Endothelial cell of umbilical vein (primary cell): ENCODE data around the gene GPR158. TPM values are rescaled to one million over a fixed set of nuclear protein-coding genes. Genes with fewer than 3 reads are reported as not detected.

Experiments used
- BruUV-seq: library from RNA; stranded (reverse); fragments of 400-500 nt; replicated peaks from 2 replicates; lab custom pipeline; 2021; lab: Mats Ljungman, UMichigan
- CTCF ChIA-PET: fragments of 300-600, 350-600 bp; sonication (Branson Sonifier 250); formaldehyde crosslinking; loops from one replicate; lab custom pipeline; 2021; ENCODE audit warnings: antibody characterized with exemption, inconsistent platforms; lab: Charles Lee
- POLR2A ChIA-PET: fragments of 300-600, 350-600 bp; sonication (Branson Sonifier 250); formaldehyde crosslinking; loops from one replicate; lab custom pipeline; 2021; ENCODE audit warnings: antibody characterized with exemption, inconsistent platforms; lab: Charles Lee
- DNase-seq: peaks from one replicate; pipeline ENCODE4 v3.0.0-alpha.2; 2011; ENCODE audit warnings: low read depth, low spot score
- FAIRE-seq: peaks from 2 replicates; lab custom pipeline; 2011; peaks lifted over from hg19 to GRCh38; lab: Jason Lieb, UNC
- H2AFZ ChIP-seq: 2 replicates; pipeline ENCODE4 v1.6.0; 2012; ENCODE audit warnings: low read depth, low read length, control low read depth, inconsistent platforms
- H3K27ac ChIP-seq: 2 replicates; pipeline ENCODE4 v1.5.1; 2011; ENCODE audit warnings: low read depth, mild to moderate bottlenecking, control low read depth, low read length, moderate library complexity; ENCODE audit not compliant: insufficient read depth
- H3K27me3 ChIP-seq, 2 experiments: 2 replicates each; pipeline versions ENCODE4 v1.6.0 to v1.6.1; 2011; ENCODE audit warnings: low read length in 2 of 2, mixed read lengths in 1 of 2; ENCODE audit not compliant: control insufficient read depth in 2 of 2, insufficient read depth in 2 of 2
- H3K36me3 ChIP-seq, 2 experiments: 2 replicates in 1 of 2; 3 replicates in 1 of 2; pipeline ENCODE4 v1.5.1; 2011; ENCODE audit warnings: low read length in 2 of 2, mild to moderate bottlenecking in 1 of 2, moderate library complexity in 1 of 2; ENCODE audit not compliant: control insufficient read depth in 2 of 2, insufficient read depth in 2 of 2; ENCODE audit errors: extremely low read depth in 1 of 2
- H3K4me1 ChIP-seq: 3 replicates; pipeline ENCODE4 v1.5.1; 2011; ENCODE audit warnings: mild to moderate bottlenecking, low read length; ENCODE audit not compliant: control insufficient read depth, insufficient read depth; ENCODE audit errors: extremely low read depth
- H3K4me2 ChIP-seq: 2 replicates; pipeline ENCODE4 v1.6.1; 2011; ENCODE audit warnings: low read length, control low read depth, mixed read lengths; ENCODE audit not compliant: insufficient read depth
- H3K4me3 ChIP-seq, 3 experiments: fragments of 200-600 bp in 1 of 3; sonication (generic), shearing (Covaris generic) in 1 of 3; replicated peaks in 1 of 3; 2 replicates each; pipeline ENCODE4 v1.5.1; 2011 to 2016; ENCODE audit warnings: control low read depth in 3 of 3, low read length in 3 of 3, mild to moderate bottlenecking in 2 of 3, inconsistent platforms in 1 of 3, low read depth in 1 of 3, moderate library complexity in 1 of 3; ENCODE audit not compliant: insufficient read depth in 1 of 3
- H3K79me2 ChIP-seq: 2 replicates; pipeline ENCODE4 v1.6.0; 2012; ENCODE audit warnings: low read length, inconsistent platforms; ENCODE audit not compliant: control insufficient read depth, insufficient read depth
- H3K9ac ChIP-seq: replicated peaks from 2 replicates; pipeline ENCODE3; 2011; ENCODE audit warnings: low read length, control low read depth; ENCODE audit not compliant: insufficient read depth; ENCODE audit errors: extremely low read depth
- H3K9me1 ChIP-seq: replicated peaks from 3 replicates; pipeline ENCODE4 v1.6.0; 2011; ENCODE audit warnings: mild to moderate bottlenecking, low read length; ENCODE audit not compliant: control insufficient read depth, insufficient read depth; ENCODE audit errors: extremely low read depth
- H3K9me3 ChIP-seq: replicated peaks from 2 replicates; pipeline ENCODE4 v1.5.1; 2012; ENCODE audit warnings: low read length, inconsistent platforms; ENCODE audit not compliant: control insufficient read depth, insufficient read depth
- H4K20me1 ChIP-seq: replicated peaks from 2 replicates; pipeline ENCODE3; 2011; ENCODE audit warnings: mild to moderate bottlenecking, low read length; ENCODE audit not compliant: control insufficient read depth, insufficient read depth; ENCODE audit errors: extremely low read depth
- EZH2 ChIP-seq: IDR thresholded peaks from 2 replicates; pipeline ENCODE4 v1.6.1; 2012; ENCODE audit warnings: borderline replicate concordance, low read depth, mild to moderate bottlenecking, moderate library complexity, low read length, inconsistent platforms; ENCODE audit not compliant: severe bottlenecking
- FOS ChIP-seq: IDR thresholded peaks from 2 replicates; pipeline ENCODE4 v1.6.1; 2011; ENCODE audit warnings: mild to moderate bottlenecking, low read length, moderate library complexity, borderline replicate concordance; ENCODE audit not compliant: insufficient read depth
- GATA2 ChIP-seq: IDR thresholded peaks from 2 replicates; pipeline ENCODE4 v1.7.0; 2011; ENCODE audit warnings: low read depth, mild to moderate bottlenecking, moderate library complexity, mixed read lengths, low read length; ENCODE audit not compliant: insufficient read length, insufficient read depth
- JUN ChIP-seq: IDR thresholded peaks from 2 replicates; pipeline ENCODE4 v1.6.1; 2011; ENCODE audit warnings: borderline replicate concordance, low read depth; ENCODE audit not compliant: insufficient read length, insufficient read depth
- MYC ChIP-seq: IDR thresholded peaks from one replicate; pipeline ENCODE4 v1.6.1; 2011; ENCODE audit warnings: mild to moderate bottlenecking, low read depth, low read length
- POLR2A ChIP-seq: IDR thresholded peaks from 2 replicates; pipeline ENCODE4 v1.6.1; 2012; ENCODE audit warnings: low read depth, mild to moderate bottlenecking, control low read depth, low read length
- POLR2AphosphoS5 ChIP-seq: IDR thresholded peaks from 2 replicates; pipeline ENCODE4 v1.6.1; 2012; ENCODE audit warnings: low read depth, mild to moderate bottlenecking, control low read depth, low read length, moderate library complexity; ENCODE audit not compliant: insufficient read depth
- dilution Hi-C: fragments of 300-500 bp; cut with MboI; formaldehyde crosslinking; loops from one replicate; pipeline ENCODE4 v1.15.0; 2019; ENCODE audit warnings: low sequenced_read_pairs; ENCODE audit not compliant: extremely low pct_ligation_motif_present
- intact Hi-C: fragments of 100-400 bp; cut with micrococcal nuclease; formaldehyde crosslinking; loops from one replicate; pipeline ENCODE4 v1.10.0; 2022
- polyA plus RNA-seq, 4 experiments: library from polyadenylated mRNA; depleted of rRNA in 3 of 4; stranded (reverse) in 3 of 4; unstranded in 1 of 4; fragments of >200 nt; gene quantifications; 2 replicates each; pipeline versions ENCODE4 v1.2.1 to v1.2.3, GENCODE V29; 2011 to 2012; ENCODE audit warnings: missing spikeins in 1 of 4
- total RNA-seq: library from RNA; stranded (reverse); gene quantifications from 2 replicates; pipeline ENCODE4 v1.2.3, GENCODE V29; 2021
- TF ChIP-seq, protein P1 (sequence below), 2 donors: IDR thresholded peaks; 1 replicate in 1 of 2; 2 replicates in 1 of 2; pipeline ENCODE4 v1.5.1; 2011; ENCODE audit warnings: low read length in 2 of 2, mild to moderate bottlenecking in 2 of 2, moderate library complexity in 2 of 2, control low read depth in 1 of 2, inconsistent platforms in 1 of 2, low read depth in 1 of 2; ENCODE audit not compliant: insufficient read depth in 1 of 2; ENCODE audit errors: extremely low read depth in 1 of 2
- TF ChIP-seq, protein P2 (sequence below): IDR thresholded peaks from 2 replicates; pipeline ENCODE4 v1.6.1; 2011; ENCODE audit not compliant: insufficient read depth, insufficient read length

The GPR158 gene
- total and polyA plus RNA-seq, 2 donors (not counting 3 experiments of a cell fraction or from before 2014, with no cell fraction given): not detected

DNA sequence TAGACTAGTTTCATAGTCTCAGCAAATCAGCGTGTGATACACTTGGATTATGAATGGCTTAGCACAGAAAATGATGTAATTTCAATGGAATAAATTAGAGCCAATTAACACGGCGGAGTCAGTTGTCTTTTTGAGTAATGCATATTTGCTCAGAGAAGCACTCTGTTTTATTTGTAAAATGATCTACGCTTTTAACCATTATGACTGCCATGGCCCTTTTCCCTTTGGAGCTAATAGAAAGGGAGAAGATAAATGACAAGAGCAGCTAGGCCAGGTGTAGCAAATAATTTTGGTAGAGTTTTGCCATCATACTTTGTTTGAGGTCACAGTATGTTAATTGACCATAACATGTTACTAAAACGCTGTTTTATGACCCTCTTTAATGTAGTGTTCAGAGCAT lies 86.8 kb downstream of the GPR158 start:
- Histone ChIP-seq H3K36me3 (no peaks in the 10 kb centered on the region), H3K27ac (no peak overlapping the region), H3K4me3 (no peak overlapping the region), H4K20me1 (no peaks in the 10 kb centered on the region), H3K9ac (no peak overlapping the region), H2AFZ (no peak overlapping the region), H3K4me1 (no peaks in the 10 kb centered on the region), H3K4me2 (no peak overlapping the region), H3K9me1 (no peaks in the 10 kb centered on the region), H3K79me2 (no peaks in the 10 kb centered on the region), H3K9me3 (no peaks in the 10 kb centered on the region), H3K27me3 (no peaks in the 10 kb centered on the region)
- ChIA-PET POLR2A (no interaction called here), CTCF (no interaction called here)
- FAIRE-seq (no peak), DNase-seq (no peak)
- no TSS peak for BruUV-seq
- intact Hi-C loops (no loop called here), dilution Hi-C loops (no loop called here)
- TF ChIP-seq GATA2 (no peak), FOS (no peak), JUN (no peak), POLR2A (no peak), MYC (no peak), EZH2 (no peak), POLR2AphosphoS5 (no peak)
- TF ChIP-seq, protein P1, sequence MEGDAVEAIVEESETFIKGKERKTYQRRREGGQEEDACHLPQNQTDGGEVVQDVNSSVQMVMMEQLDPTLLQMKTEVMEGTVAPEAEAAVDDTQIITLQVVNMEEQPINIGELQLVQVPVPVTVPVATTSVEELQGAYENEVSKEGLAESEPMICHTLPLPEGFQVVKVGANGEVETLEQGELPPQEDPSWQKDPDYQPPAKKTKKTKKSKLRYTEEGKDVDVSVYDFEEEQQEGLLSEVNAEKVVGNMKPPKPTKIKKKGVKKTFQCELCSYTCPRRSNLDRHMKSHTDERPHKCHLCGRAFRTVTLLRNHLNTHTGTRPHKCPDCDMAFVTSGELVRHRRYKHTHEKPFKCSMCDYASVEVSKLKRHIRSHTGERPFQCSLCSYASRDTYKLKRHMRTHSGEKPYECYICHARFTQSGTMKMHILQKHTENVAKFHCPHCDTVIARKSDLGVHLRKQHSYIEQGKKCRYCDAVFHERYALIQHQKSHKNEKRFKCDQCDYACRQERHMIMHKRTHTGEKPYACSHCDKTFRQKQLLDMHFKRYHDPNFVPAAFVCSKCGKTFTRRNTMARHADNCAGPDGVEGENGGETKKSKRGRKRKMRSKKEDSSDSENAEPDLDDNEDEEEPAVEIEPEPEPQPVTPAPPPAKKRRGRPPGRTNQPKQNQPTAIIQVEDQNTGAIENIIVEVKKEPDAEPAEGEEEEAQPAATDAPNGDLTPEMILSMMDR (IDR thresholded peaks at IDR 0.05; ENCODE audit: extremely low read depth in 1 of 2, insufficient read depth in 1 of 2, low read depth in 1 of 2, low read length in 2 of 2): no peak
- TF ChIP-seq, protein P2, sequence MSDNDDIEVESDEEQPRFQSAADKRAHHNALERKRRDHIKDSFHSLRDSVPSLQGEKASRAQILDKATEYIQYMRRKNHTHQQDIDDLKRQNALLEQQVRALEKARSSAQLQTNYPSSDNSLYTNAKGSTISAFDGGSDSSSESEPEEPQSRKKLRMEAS: no peak
